Measurements from ENCODE around the gene TMEM94. TPM values are rescaled to one million over a fixed set of nuclear protein-coding genes. Genes with fewer than 3 reads are reported as not detected.

The TMEM94 gene
- total RNA-seq, 1 experiment from 2014 or later = 61.4 TPM

GRCh38 chr17:75476271-75476671, 19.8 kb downstream of the TMEM94 start:
- no peak overlapping the region for H2AK5ac ChIP-seq (ENCODE audit: insufficient read length, low read length)
- no peak overlapping the region for H3K4ac ChIP-seq (ENCODE audit: low read depth, low read length)
- no peak overlapping the region for H3K56ac ChIP-seq (ENCODE audit: insufficient read length, low read depth, low read length)
- H3K36me3 Mint-ChIP-seq (ENCODE audit: insufficient read depth in 1 of 3, low read depth in 3 of 3) = peaks cover 5 to 22% (median 14%) of the 10 kb centered on the region in 3 experiments; a peak in 5 of 7 replicates
- H2BK5ac ChIP-seq (ENCODE audit: insufficient read length, low read length) = no peak overlapping the region
- H3K23me2 ChIP-seq (ENCODE audit: insufficient read length, low read depth, low read length, poor library complexity, severe bottlenecking) = no peaks in the 10 kb centered on the region
- H4K91ac ChIP-seq (ENCODE audit: insufficient read length, low read depth, low read length) = no peak overlapping the region
- no peak overlapping the region for H3K14ac ChIP-seq (ENCODE audit: insufficient read depth, low read length)
- no CpG with 5 or more reads among the region's 8 CpGs for WGBS (ENCODE audit: extremely low coverage, insufficient read length, low lambda C conversion rate)
- no peak overlapping the region for H3K23ac ChIP-seq (ENCODE audit: insufficient read length, low read depth, low read length)
- no peak overlapping the region for H3K27ac ChIP-seq (ENCODE audit: insufficient read length, low read depth, low read length)
- H4K5ac ChIP-seq (ENCODE audit: insufficient read length, low read depth, low read length) = no peak overlapping the region
- DNase-seq = no peak
- H3K27ac Mint-ChIP-seq = peak overlapping the region; percentile 26 to 86 (median 51); a peak in 4 of 7 replicates
- H2BK12ac ChIP-seq (ENCODE audit: insufficient read length, low read depth, low read length) = no peak overlapping the region
- no peak overlapping the region for H2AFZ ChIP-seq (ENCODE audit: low read length)
- H4K20me1 ChIP-seq (ENCODE audit: control insufficient read depth, insufficient read depth, insufficient read length) = no peaks in the 10 kb centered on the region
- H3K27me3 ChIP-seq (ENCODE audit: insufficient read depth, low read length) = no peaks in the 10 kb centered on the region
- H3K4me1 Mint-ChIP-seq = peaks cover 13 to 18% of the 10 kb centered on the region in 2 experiments
- no peaks in the 10 kb centered on the region for H3K9me3 Mint-ChIP-seq
- H4K8ac ChIP-seq (replicated peaks; ENCODE audit: insufficient read length, low read depth, low read length) = no peak overlapping the region
- no peak overlapping the region for H3K4me3 Mint-ChIP-seq
- H2BK20ac ChIP-seq (ENCODE audit: low read depth, low read length, poor library complexity, severe bottlenecking) = no peak overlapping the region
- H3K4me2 ChIP-seq (ENCODE audit: insufficient read depth, insufficient read length, low read length) = no peak overlapping the region
- no peak overlapping the region for H3K9ac ChIP-seq (ENCODE audit: extremely low read depth, insufficient read length, low read length)
- no peaks in the 10 kb centered on the region for H3K27me3 Mint-ChIP-seq (ENCODE audit: low read depth)
- H3K79me1 ChIP-seq (ENCODE audit: insufficient read depth, low read depth, low read length, poor library complexity, severe bottlenecking) = no peaks in the 10 kb centered on the region
- no peak overlapping the region for H3K18ac ChIP-seq (ENCODE audit: insufficient read length, low read depth, low read length)
- no peaks in the 10 kb centered on the region for H3K4me1 ChIP-seq (ENCODE audit: insufficient read depth, low read length)
- TF ChIP-seq CTCF (conservative IDR thresholded peaks at IDR 0.05) = no peak
- no peaks in the 10 kb centered on the region for H3K79me2 ChIP-seq (ENCODE audit: insufficient read depth, low read length)
- no peak overlapping the region for H2BK120ac ChIP-seq (ENCODE audit: low read depth, low read length, poor library complexity, severe bottlenecking)
- no peaks in the 10 kb centered on the region for H3K9me3 ChIP-seq (ENCODE audit: control insufficient read depth, low read depth, low read length)
- H3T11ph ChIP-seq (ENCODE audit: low read length) = no peak overlapping the region
- no peak overlapping the region for H2BK15ac ChIP-seq (ENCODE audit: low read depth, low read length)
